Dedifferentiated amniotic fluid mesenchymal stem cell (primary cell): Measurements from ENCODE around the gene LRRC34.

Source experiments
- DNase-seq: peaks from one replicate; pipeline ENCODE4 v3.0.0-alpha.2; 2016; ENCODE audit errors: extremely low spot score

LRRC34 gene

GRCh38 chr3:169813757-169814517 lies 1.2 kb upstream of the LRRC34 start:
- DNase-seq = no peak

- DNase-seq = no peak
These were observed 574 bp upstream of the LRRC34 start for GRCh38 chr3:169813278-169813677.

- DNase-seq = peak; percentile 55
These were observed 923 bp downstream of the LRRC34 start for GRCh38 chr3:169811631-169812331.

DNA sequence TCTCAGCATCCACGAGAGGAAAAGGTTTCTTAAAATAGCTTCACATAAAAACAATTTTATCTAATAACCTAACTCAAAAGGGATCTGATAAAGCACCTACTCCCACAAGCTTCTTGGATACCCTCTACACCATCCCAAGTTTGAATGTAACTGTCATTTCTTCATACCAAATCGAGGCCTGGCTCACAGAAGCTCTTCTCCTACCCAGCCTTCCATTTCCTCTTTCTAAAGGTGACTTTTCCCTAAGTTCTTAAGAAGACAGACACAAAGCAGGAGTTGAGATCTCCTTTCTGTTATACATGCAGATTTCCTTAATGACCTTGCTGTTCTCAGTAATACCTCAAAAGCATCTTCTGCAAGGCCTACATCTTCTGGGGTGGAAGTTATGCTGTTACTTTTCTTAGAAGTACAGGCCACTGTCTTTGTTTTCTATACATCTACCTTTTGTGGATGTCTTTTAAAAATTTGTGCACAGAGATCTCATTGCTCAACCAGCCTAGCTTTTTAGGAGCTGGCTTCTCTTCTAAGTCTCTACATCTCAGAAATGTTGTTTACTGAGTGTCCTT lies 3.4 kb downstream of the LRRC34 start:
- DNase-seq = no peak

DNA sequence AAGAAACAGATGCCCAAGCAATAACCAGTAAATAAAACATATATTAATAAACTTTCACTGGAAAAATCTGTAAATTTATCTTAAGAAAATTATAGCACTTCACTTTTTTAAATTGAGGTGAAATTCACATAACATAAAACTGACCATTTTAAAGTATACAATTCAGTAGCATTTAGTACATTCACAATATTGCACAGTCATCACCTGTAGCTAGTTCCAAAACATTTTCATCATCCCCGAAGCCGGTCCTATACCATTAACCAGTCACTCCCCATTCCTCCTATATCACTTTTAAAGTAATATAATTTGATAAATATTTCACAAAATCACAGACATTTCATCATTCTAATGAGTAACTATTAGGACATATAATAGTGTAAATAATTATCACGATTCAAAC lies 8.0 kb downstream of the LRRC34 start:
- no peak for DNase-seq

DNA sequence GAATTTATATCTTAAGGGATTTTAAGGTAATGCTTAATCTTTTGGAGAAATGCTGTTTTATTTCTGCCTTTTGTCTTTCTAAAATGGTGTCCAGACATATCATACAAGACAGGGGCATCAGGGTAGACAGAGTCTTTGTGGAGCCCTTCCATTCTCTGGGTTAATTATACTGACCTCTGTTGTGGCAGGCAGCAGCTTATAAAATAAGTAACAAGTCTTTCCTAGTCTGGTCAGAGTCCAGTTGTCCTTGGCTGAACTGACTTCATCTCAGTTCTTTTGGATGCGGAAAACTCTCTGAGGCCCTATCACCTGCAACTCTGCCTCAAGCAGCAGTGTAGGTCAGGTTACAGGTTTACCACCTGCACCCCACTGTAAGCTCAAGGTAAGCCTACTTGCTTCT lies 20.3 kb downstream of the LRRC34 start:
- no peak for DNase-seq

GRCh38 chr3:169790687-169791429 lies 21.8 kb downstream of the LRRC34 start:
- no peak for DNase-seq

- no peak for DNase-seq
These were observed 22.5 kb downstream of the LRRC34 start for GRCh38 chr3:169790219-169790618.

- no peak for DNase-seq
These were observed 24.9 kb downstream of the LRRC34 start for GRCh38 chr3:169787791-169788190.

DNA sequence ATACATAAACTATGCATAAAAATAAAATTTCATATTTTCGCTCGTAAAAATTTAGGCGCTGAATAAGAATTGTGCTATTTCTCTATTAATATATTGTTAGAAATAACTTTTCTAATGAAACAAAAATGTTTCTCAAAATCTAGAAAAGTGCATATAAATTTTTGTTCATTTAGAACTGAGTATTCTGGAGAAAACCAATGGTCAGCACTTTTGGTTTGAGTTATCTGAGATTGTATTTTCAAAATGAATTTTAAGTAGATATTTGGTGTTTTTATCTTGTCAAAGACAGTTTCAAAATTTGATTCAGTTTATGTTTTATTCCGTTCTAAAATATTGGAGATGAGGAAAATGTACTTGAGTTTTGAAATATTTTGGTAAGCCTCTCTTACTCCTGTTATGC lies 25.6 kb downstream of the LRRC34 start:
- no peak for DNase-seq

- no peak for DNase-seq
These were observed 31.4 kb downstream of the LRRC34 start for GRCh38 chr3:169781209-169781855.

- DNase-seq = no peak
These were observed 32.0 kb downstream of the LRRC34 start for GRCh38 chr3:169780742-169781141.

- no peak for DNase-seq
These were observed 34.9 kb downstream of the LRRC34 start for GRCh38 chr3:169777822-169778221.

DNA sequence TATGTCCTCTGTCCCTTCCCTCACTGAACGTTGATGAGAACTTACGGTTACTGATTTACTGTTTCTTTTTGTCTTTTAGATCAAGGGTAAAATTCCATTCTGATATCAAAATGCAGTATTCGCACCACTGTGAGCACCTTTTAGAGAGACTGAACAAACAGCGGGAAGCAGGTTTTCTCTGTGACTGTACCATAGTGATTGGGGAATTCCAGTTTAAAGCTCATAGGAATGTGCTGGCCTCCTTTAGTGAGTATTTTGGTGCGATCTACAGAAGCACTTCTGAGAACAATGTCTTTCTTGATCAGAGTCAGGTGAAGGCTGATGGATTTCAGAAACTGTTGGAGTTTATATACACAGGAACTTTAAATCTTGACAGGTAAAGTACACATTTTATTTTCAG lies 38.5 kb downstream of the LRRC34 start:
- no peak for DNase-seq

DNA sequence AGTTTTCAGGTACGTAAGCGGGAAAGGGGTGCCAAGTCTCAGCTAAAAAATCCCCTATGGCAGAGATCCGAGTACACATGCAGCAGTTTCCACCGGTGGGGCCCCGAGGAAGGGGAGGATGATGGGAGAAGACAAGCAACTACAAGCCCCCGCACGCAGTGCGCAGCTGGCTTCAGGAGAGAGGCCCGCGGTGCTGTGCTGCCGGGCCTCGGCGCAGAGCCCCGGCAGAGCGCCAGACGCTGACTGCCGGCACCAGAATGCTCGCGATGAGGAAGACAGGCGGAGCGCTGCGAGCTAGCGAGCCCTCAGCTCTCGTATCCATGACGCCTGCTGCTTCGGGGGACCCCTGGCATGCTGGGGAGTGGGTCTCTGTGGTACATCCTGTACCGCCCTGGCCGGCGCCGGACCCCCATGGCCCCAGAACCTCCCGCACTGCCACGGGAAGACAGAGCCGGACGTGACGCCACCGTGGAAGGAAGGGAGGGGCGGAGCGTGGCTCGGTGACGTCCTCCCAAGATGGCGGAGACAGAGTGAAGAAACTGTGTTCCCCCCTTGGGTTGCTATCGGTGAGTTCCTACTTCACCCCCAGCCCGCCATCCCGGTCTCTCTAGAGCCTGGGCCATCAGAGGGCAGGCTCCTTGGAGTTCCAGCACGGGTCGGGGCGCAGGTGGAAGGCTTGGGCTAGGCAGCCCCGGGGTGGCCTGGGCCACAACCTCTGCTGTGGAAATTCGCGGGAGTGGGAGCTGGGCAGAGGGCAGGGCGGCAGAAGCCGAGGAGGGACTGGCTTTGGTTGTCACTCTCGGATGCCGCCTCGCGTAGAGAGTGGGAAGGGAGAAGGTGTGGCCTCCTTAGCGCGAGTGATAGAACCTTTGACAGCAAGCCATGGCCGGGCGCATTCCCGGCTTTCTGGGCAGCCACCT lies 39.5 kb downstream of the LRRC34 start, which contains the start of gene MYNN:
Gene MYNN (plus strand): TSS at position 500 of the 920 bp plus-strand sequence. CDS start 900 bp downstream, outside the sequence.
- peak; percentile 86 for DNase-seq

- DNase-seq = peak; percentile 66
These were observed 40.3 kb downstream of the LRRC34 start for GRCh38 chr3:169772305-169772896.

GRCh38 chr3:169771497-169772304 lies 41.0 kb downstream of the LRRC34 start:
- peak; percentile 83 for DNase-seq

GRCh38 chr3:169769287-169770181 lies 43.2 kb downstream of the LRRC34 start, which contains the start of gene ACTRT3:
Gene ACTRT3, minus strand, starts transcription at chr3:169769561. Its CDS starts 41 bp downstream, at chr3:169769520.
- peak; percentile 36 for DNase-seq
